H1 (cell line): ENCODE results near the gene HYDIN. TPM values are rescaled to one million over a fixed set of nuclear protein-coding genes. Genes with fewer than 3 reads are reported as not detected.

ENCODE experiments used
- CHD1 ChIP-seq: IDR thresholded peaks from 2 replicates; pipeline ENCODE4 v1.6.1; 2012; ENCODE audit warnings: low read depth, low read length, improper control_type of control experiment
- CHD7 ChIP-seq: fragments of 300-600 bp; sonication (generic); IDR thresholded peaks from 2 replicates; pipeline ENCODE4 v1.7.1; 2012; ENCODE audit warnings: low read length, moderate library complexity, mild to moderate bottlenecking, inconsistent platforms; ENCODE audit not compliant: insufficient replicate concordance
- CTBP2 ChIP-seq: IDR thresholded peaks from 2 replicates; pipeline ENCODE4 v1.7.0; 2011; ENCODE audit warnings: borderline replicate concordance, mild to moderate bottlenecking, moderate library complexity, mixed read lengths, low read length; ENCODE audit not compliant: insufficient read depth, insufficient read length
- FOSL1 ChIP-seq: IDR thresholded peaks from 2 replicates; pipeline ENCODE4 v1.6.1; 2011; ENCODE audit warnings: mild to moderate bottlenecking, low read depth, low read length, moderate library complexity; ENCODE audit not compliant: insufficient read depth
- KDM1A ChIP-seq: fragments of 200-600, 300-600 bp; sonication (generic); IDR thresholded peaks from 2 replicates; pipeline ENCODE4 v1.7.1; 2016; ENCODE audit warnings: mild to moderate bottlenecking, low read length, borderline replicate concordance
- KDM4A ChIP-seq: IDR thresholded peaks from one replicate; pipeline ENCODE4 v1.7.1; 2012; ENCODE audit warnings: low read depth, mild to moderate bottlenecking, moderate library complexity, low read length, inconsistent platforms; ENCODE audit not compliant: severe bottlenecking
- NRF1 ChIP-seq: IDR thresholded peaks from 2 replicates; pipeline ENCODE4 v1.6.1; 2011; ENCODE audit warnings: mild to moderate bottlenecking, low read depth, low read length, improper control_type of control experiment
- RAD21 ChIP-seq, 2 experiments: IDR thresholded peaks in 1 of 2; conservative IDR thresholded peaks in 1 of 2; 2 replicates each; pipeline ENCODE4 v1.6.1; 2011; ENCODE audit warnings: low read depth in 2 of 2, low read length in 2 of 2, improper control_type of control experiment in 1 of 2, inconsistent platforms in 1 of 2, mild to moderate bottlenecking in 1 of 2, moderate library complexity in 1 of 2
- SIX5 ChIP-seq: IDR thresholded peaks from 2 replicates; pipeline ENCODE4 v1.6.1; 2011; ENCODE audit warnings: mild to moderate bottlenecking, low read depth, low read length
- polyA plus RNA-seq, 7 experiments: library from polyadenylated mRNA; depleted of rRNA in 3 of 7; stranded (reverse) in 5 of 7; unstranded in 2 of 7; fragments of >200 nt in 5 of 7; fragments of 200-250 nt in 2 of 7; gene quantifications; 1 replicate in 5 of 7; 2 replicates in 1 of 7; 4 replicates in 1 of 7; pipeline versions ENCODE4 v1.2.1 to v1.2.3, GENCODE V29; 2011 to 2013; ENCODE audit warnings: missing spikeins in 2 of 7, mixed read lengths in 2 of 7
- total RNA-seq: library from RNA; stranded (reverse); fragmentation: NEBNext Ultra II Directional; extraction: Animal tissue kit (Norgen Biotek cat#: 25700); gene quantifications from 2 replicates; pipeline ENCODE4 v1.2.1, GENCODE V29; 2021

HYDIN gene
- total and polyA plus RNA-seq, 2 of the 8 experiments (the other 6 are each of a cell fraction or from before 2014, with no cell fraction given): 1.1 to 1.8 TPM

GRCh38 chr16:70767377-70768202, 462.9 kb downstream of the HYDIN start (continued):
- TF ChIP-seq CHD7: no peak
- TF ChIP-seq CHD1: no peak
- no peak for TF ChIP-seq KDM1A
- TF ChIP-seq NRF1: no peak
- no peak for TF ChIP-seq SIX5
- TF ChIP-seq KDM4A: no peak
- TF ChIP-seq RAD21 (IDR thresholded peaks at IDR 0.05 in 1 of 2, conservative IDR thresholded peaks at IDR 0.05 in 1 of 2; ENCODE audit: low read depth in 2 of 2, low read length in 2 of 2): no peak
- no peak for TF ChIP-seq CTBP2
- TF ChIP-seq FOSL1: no peak
